SK-N-SH (cell line): ENCODE measurements around the gene MUC5B. TPM values are rescaled to one million over a fixed set of nuclear protein-coding genes. Genes with fewer than 3 reads are reported as not detected.
A peak's percentile ranks its signal among the peaks of the same experiment; 100 is the strongest.

Experiments
- CTCF ChIA-PET: fragments of 300-600, 350-600 bp; formaldehyde crosslinking; extraction: SDS; loops from one replicate; lab custom pipeline; 2021; lab: Yijun Ruan, JAX
- POLR2A ChIA-PET: fragments of 350-600 bp; sonication (Branson Sonifier 250); formaldehyde crosslinking; extraction: SDS; loops from one replicate; lab custom pipeline; 2020; ENCODE audit warnings: antibody characterized with exemption, inconsistent platforms; lab: Yijun Ruan, JAX
- DNase-seq: peaks from one replicate; pipeline ENCODE4 v3.0.0; 2012
- H2AFZ ChIP-seq: fragments of 200-600 bp; sonication (generic); 2 replicates; pipeline ENCODE4 v1.8.1; 2016; ENCODE audit warnings: antibody characterized with exemption, mild to moderate bottlenecking, low read depth
- H3F3A ChIP-seq: fragments of 200-600 bp; sonication (generic); replicated peaks from 2 replicates; pipeline ENCODE3; 2016; ENCODE audit warnings: antibody characterized with exemption, mild to moderate bottlenecking; ENCODE audit not compliant: insufficient read depth
- H3K27ac ChIP-seq, 2 experiments: fragments of 200-500 bp in 1 of 2; fragments of 200-600 bp in 1 of 2; sonication (Bioruptor generic) in 1 of 2; sonication (generic), shearing (Covaris generic) in 1 of 2; 2 replicates each; pipeline versions ENCODE4 v1.5.1 to v1.6.1; 2014 to 2016; ENCODE audit warnings: low read depth in 2 of 2, inconsistent platforms in 1 of 2, low read length in 1 of 2, mild to moderate bottlenecking in 1 of 2, mixed read lengths in 1 of 2
- H3K27me3 ChIP-seq: fragments of 200-600 bp; sonication (generic), shearing (Covaris generic); 2 replicates; pipeline ENCODE4 v1.6.1; 2016; ENCODE audit warnings: mixed run types; ENCODE audit not compliant: insufficient read depth
- H3K36me3 ChIP-seq, 2 experiments: fragments of 200-500 bp in 1 of 2; fragments of 200-600 bp in 1 of 2; sonication (Bioruptor generic) in 1 of 2; sonication (generic) in 1 of 2; replicated peaks in 1 of 2; 2 replicates each; pipeline versions ENCODE3 to v1.5.1; 2014 to 2016; ENCODE audit warnings: low read length in 1 of 2, mild to moderate bottlenecking in 1 of 2; ENCODE audit not compliant: insufficient read depth in 2 of 2, control insufficient read depth in 1 of 2
- H3K4me1 ChIP-seq, 2 experiments: fragments of 200-500 bp in 1 of 2; fragments of 200-600 bp in 1 of 2; sonication (Bioruptor generic) in 1 of 2; sonication (generic), shearing (Covaris generic) in 1 of 2; 2 replicates each; pipeline versions ENCODE4 v1.5.1 to v1.6.1; 2014 to 2016; ENCODE audit warnings: low read depth in 1 of 2, low read length in 1 of 2, mixed run types in 1 of 2; ENCODE audit not compliant: insufficient read depth in 2 of 2, control insufficient read depth in 1 of 2
- H3K4me2 ChIP-seq: fragments of 200-600 bp; sonication (generic), shearing (Covaris generic); 2 replicates; pipeline ENCODE4 v1.6.1; 2017; ENCODE audit warnings: mixed run types
- H3K4me3 ChIP-seq, 2 experiments: fragments of 200-500 bp in 1 of 2; fragments of 200-600 bp in 1 of 2; sonication (Bioruptor generic) in 1 of 2; sonication (generic), shearing (Covaris generic) in 1 of 2; 2 replicates each; pipeline versions ENCODE4 v1.5.1 to v1.8.1; 2014 to 2016; ENCODE audit warnings: low read depth in 2 of 2, inconsistent platforms in 1 of 2, low read length in 1 of 2, mild to moderate bottlenecking in 1 of 2, mixed read lengths in 1 of 2, moderate library complexity in 1 of 2
- H3K79me2 ChIP-seq: fragments of 200-600 bp; sonication (generic); 2 replicates; pipeline ENCODE4 v1.8.1; 2017; ENCODE audit warnings: mild to moderate bottlenecking; ENCODE audit not compliant: insufficient read depth
- H3K9ac ChIP-seq: fragments of 200-600 bp; sonication (generic); 2 replicates; pipeline ENCODE4 v1.6.1; 2017; ENCODE audit warnings: mixed run types
- H3K9me2 ChIP-seq: fragments of 200-600 bp; sonication (generic); 2 replicates; pipeline ENCODE4 v1.6.1; 2017; ENCODE audit warnings: mixed run types
- H3K9me3 ChIP-seq: fragments of 200-600 bp; sonication (generic); 2 replicates; pipeline ENCODE4 v1.6.1; 2017; ENCODE audit warnings: mixed run types, mild to moderate bottlenecking, moderate library complexity
- H4K20me1 ChIP-seq: fragments of 200-600 bp; sonication (generic); 2 replicates; pipeline ENCODE4 v1.6.1; 2017; ENCODE audit warnings: mild to moderate bottlenecking, mixed run types; ENCODE audit not compliant: insufficient read depth
- CTCF ChIP-seq: fragments of 200-600 bp; sonication (generic); IDR thresholded peaks from 2 replicates; pipeline ENCODE4 v1.6.1; 2017; ENCODE audit warnings: antibody characterized with exemption, mild to moderate bottlenecking, moderate library complexity
- EP300 ChIP-seq, 2 experiments: IDR thresholded peaks; 2 replicates each; pipeline versions ENCODE4 v1.4.0 to v1.6.1; 2012; ENCODE audit warnings: borderline replicate concordance in 1 of 2, low read depth in 1 of 2, low read length in 1 of 2
- FOSL2 ChIP-seq: IDR thresholded peaks from 2 replicates; pipeline ENCODE4 v1.4.0; 2012; ENCODE audit warnings: low read depth, mild to moderate bottlenecking, moderate library complexity, borderline replicate concordance
- FOXM1 ChIP-seq: IDR thresholded peaks from 2 replicates; pipeline ENCODE4 v1.4.0; 2012; ENCODE audit warnings: low read depth, mild to moderate bottlenecking
- GATA2 ChIP-seq: sonication (generic); formaldehyde crosslinking; IDR thresholded peaks from 2 replicates; pipeline ENCODE4 v1.5.0; 2020; ENCODE audit warnings: mild to moderate bottlenecking, missing genetic modification reagents
- JUND ChIP-seq: IDR thresholded peaks from 2 replicates; pipeline ENCODE4 v1.4.0; 2012
- MEF2A ChIP-seq: IDR thresholded peaks from 2 replicates; pipeline ENCODE4 v1.4.0; 2012; ENCODE audit warnings: low read depth, borderline replicate concordance
- MXI1 ChIP-seq: IDR thresholded peaks from 2 replicates; pipeline ENCODE4 v1.6.1; 2012; ENCODE audit warnings: mild to moderate bottlenecking, low read depth, low read length, improper control_type of control experiment
- NRF1 ChIP-seq: IDR thresholded peaks from 2 replicates; pipeline ENCODE4 v1.6.1; 2012; ENCODE audit warnings: low read depth, mild to moderate bottlenecking, low read length
- RCOR1 ChIP-seq: fragments of 150-350 bp; IDR thresholded peaks from 2 replicates; pipeline ENCODE4 v1.6.1; 2017; ENCODE audit warnings: antibody characterized with exemption, low read length
- RXRA ChIP-seq: IDR thresholded peaks from 2 replicates; pipeline ENCODE4 v1.4.0; 2012; ENCODE audit warnings: low read depth, mild to moderate bottlenecking, borderline replicate concordance
- TCF12 ChIP-seq: IDR thresholded peaks from 2 replicates; pipeline ENCODE4 v1.4.0; 2012
- TEAD4 ChIP-seq: IDR thresholded peaks from 2 replicates; pipeline ENCODE4 v1.4.0; 2012; ENCODE audit warnings: mild to moderate bottlenecking, borderline replicate concordance; ENCODE audit not compliant: insufficient read depth
- USF2 ChIP-seq: fragments of 150-350 bp; IDR thresholded peaks from 2 replicates; pipeline ENCODE4 v1.6.1; 2017; ENCODE audit warnings: antibody characterized with exemption, low read length, low read depth, borderline replicate concordance
- ZBTB33 ChIP-seq: IDR thresholded peaks from 2 replicates; pipeline ENCODE4 v1.4.0; 2012; ENCODE audit warnings: low read depth, borderline replicate concordance
- WGBS: methylation state at CpG from one replicate; pipeline ENCODE4 v1.1.6; 2017; ENCODE audit warnings: low lambda C conversion rate; 5-methylcytosine and 5-hydroxymethylcytosine counted together
- polyA plus RNA-seq, 3 experiments: library from polyadenylated mRNA; depleted of rRNA; stranded (reverse); fragments of >200 nt; gene quantifications; 2 replicates each; pipeline ENCODE4 v1.2.3, GENCODE V29; 2012

Gene MUC5B
- polyA plus RNA-seq, 1 of the 3 experiments (the other 2 are of a cell fraction): not detected

- Histone ChIP-seq H3K4me3 (no peak overlapping the region; a peak in 1 of 4 replicates), H3K4me2 (no peak overlapping the region), H3K9me2 (no peaks in the 10 kb centered on the region), H4K20me1 (no peaks in the 10 kb centered on the region), H3F3A (no peaks in the 10 kb centered on the region), H3K27ac (no peak overlapping the region), H3K9me3 (no peaks in the 10 kb centered on the region), H3K27me3 (peaks cover 5% of the 10 kb centered on the region; the same call in 1 of the 2 replicates), H3K9ac (no peak overlapping the region), H3K79me2 (no peaks in the 10 kb centered on the region), H3K36me3 (no peaks in the 10 kb centered on the region), H2AFZ (no peak overlapping the region), H3K4me1 (peaks cover 0 to 10% of the 10 kb centered on the region in 2 experiments; a peak in 1 of 4 replicates)
- DNase-seq: peak; percentile 36
- TF ChIP-seq MXI1: no peak
- no peak for TF ChIP-seq USF2
- no peak for TF ChIP-seq JUND
- no peak for TF ChIP-seq TCF12
- no peak for TF ChIP-seq ZBTB33
- TF ChIP-seq CTCF: no peak
- 21% methylated on average over 13 of the region's 27 CpGs for WGBS
- POLR2A ChIA-PET: no interaction called here
- CTCF ChIA-PET: interaction anchor here (1.4 to 5.9 kb wide), 3 partner anchors 18 to 375 kb away, joined by 4 to 38 read pairs (median 8); no protein-coding TSS in a partner anchor
Observed at GRCh38 chr11:1199241-1199750, 23.6 kb upstream of the MUC5B start.

- H3K9ac ChIP-seq: no peak overlapping the region
- TF ChIP-seq CTCF (no peak), RCOR1 (no peak), TEAD4 (no peak), NRF1 (no peak), ZBTB33 (no peak), GATA2 (no peak), EP300 (IDR thresholded peaks at IDR 0.05; ENCODE audit: borderline replicate concordance in 1 of 2, low read depth in 1 of 2, low read length in 1 of 2) (no peak), MEF2A (no peak), FOXM1 (no peak), FOSL2 (no peak), RXRA (no peak)
Observed at GRCh38 chr11:1199751-1200610, 22.9 kb upstream of the MUC5B start.

More at GRCh38 chr11:1199751-1200610, 22.9 kb upstream of the MUC5B start:
- Histone ChIP-seq H3K4me3 (no peak overlapping the region; a peak in 1 of 4 replicates), H2AFZ (no peak overlapping the region), H4K20me1 (no peaks in the 10 kb centered on the region), H3K4me1 (peaks cover 0 to 10% of the 10 kb centered on the region in 2 experiments; a peak in 1 of 4 replicates), H3K9me3 (no peaks in the 10 kb centered on the region), H3K27me3 (peaks cover 5% of the 10 kb centered on the region; the same call in 1 of the 2 replicates), H3K36me3 (no peaks in the 10 kb centered on the region), H3K27ac (no peak overlapping the region), H3F3A (no peaks in the 10 kb centered on the region), H3K4me2 (no peak overlapping the region), H3K9me2 (no peaks in the 10 kb centered on the region), H3K79me2 (no peaks in the 10 kb centered on the region)
- peak; percentile 67 for DNase-seq
- ChIA-PET CTCF (interaction anchor here (0.7 to 5.9 kb wide), 8 partner anchors 11 to 375 kb away, joined by 3 to 38 read pairs (median 4); no protein-coding TSS in a partner anchor), POLR2A (no interaction called here)
- WGBS: 18% methylated on average over 14 of the region's 47 CpGs
